Epithelial cell of proximal tubule (primary cell): ENCODE measurements around the gene KLF11. TPM values are rescaled to one million over a fixed set of nuclear protein-coding genes. Genes with fewer than 3 reads are reported as not detected.
A peak's percentile ranks its signal among the peaks of the same experiment; 100 is the strongest.
"Not testable (repeated sequence)": the region's sequence is repeated elsewhere in the genome, so short reads cannot be mapped to it uniquely, and the experiment has no call there.

ENCODE experiments used
- DNase-seq: peaks from one replicate; pipeline ENCODE4 v3.0.0-alpha.2; 2011; ENCODE audit warnings: low read depth
- H3K4me3 ChIP-seq: 2 replicates; pipeline ENCODE4 v1.5.1; 2011; ENCODE audit warnings: low read depth, mild to moderate bottlenecking, low read length
- CTCF ChIP-seq: conservative IDR thresholded peaks from 2 replicates; pipeline ENCODE4 v1.5.1; 2012; ENCODE audit warnings: low read depth, mild to moderate bottlenecking, low read length
- total RNA-seq: library from RNA; depleted of rRNA; stranded (reverse); fragments of >200 nt; gene quantifications from 2 replicates; pipeline ENCODE4 v1.2.3, GENCODE V29; 2015

KLF11 gene
- total RNA-seq, 1 donor from 2014 or later: 9.3 TPM

GRCh38 chr2:10086950-10087349 lies 43.6 kb downstream of the KLF11 start:
- H3K4me3 ChIP-seq: no peak overlapping the region
- no peak for DNase-seq
- peak; percentile 13 for TF ChIP-seq CTCF

GRCh38 chr2:10087360-10087759 lies 44.0 kb downstream of the KLF11 start:
- H3K4me3 ChIP-seq: no peak overlapping the region
- DNase-seq: no peak
- no peak for TF ChIP-seq CTCF

GRCh38 chr2:10089565-10090190 lies 46.3 kb downstream of the KLF11 start:
- DNase-seq: no peak
- no peak overlapping the region for H3K4me3 ChIP-seq
- no peak for TF ChIP-seq CTCF

- peak; percentile 27 for TF ChIP-seq CTCF
- peak overlapping the region; percentile 47 for H3K4me3 ChIP-seq
- DNase-seq: no peak
Observed at GRCh38 chr2:10091182-10091888, 48.0 kb downstream of the KLF11 start.

GRCh38 chr2:10091889-10092244 lies 48.5 kb downstream of the KLF11 start:
- not testable (repeated sequence) for DNase-seq

GRCh38 chr2:10094271-10094814 lies 51.0 kb downstream of the KLF11 start:
- H3K4me3 ChIP-seq: no peak overlapping the region
- DNase-seq: no peak
- no peak for TF ChIP-seq CTCF

More at GRCh38 chr2:10091889-10092244, 48.5 kb downstream of the KLF11 start:
- H3K4me3 ChIP-seq: not testable (repeated sequence)

GRCh38 chr2:10095175-10095574 lies 51.8 kb downstream of the KLF11 start:
- no peak for TF ChIP-seq CTCF
- H3K4me3 ChIP-seq: no peak overlapping the region
- DNase-seq: no peak
